PC-3 (cell line): ENCODE results near the gene FAM47E. TPM values are rescaled to one million over a fixed set of nuclear protein-coding genes. Genes with fewer than 3 reads are reported as not detected.
"Not testable (repeated sequence)": the region's sequence is repeated elsewhere in the genome, so short reads cannot be mapped to it uniquely, and the experiment has no call there.

Experiments used
- ATAC-seq: fragments of 200-7000 bp; cut with Tn5 transposase; 2 replicates; pipeline ENCODE4 v1.9.1; 2020; ENCODE audit warnings: mild to moderate bottlenecking, moderate library complexity
- BruUV-seq: library from RNA; stranded (reverse); fragments of 400-500 nt; replicated peaks from 2 replicates; lab custom pipeline; 2021; lab: Mats Ljungman, UMichigan
- CTCF ChIA-PET: fragments of 300-600 bp; sonication (Branson Sonifier 250); formaldehyde crosslinking; loops from one replicate; lab custom pipeline; 2022; ENCODE audit warnings: antibody characterized with exemption; lab: Charles Lee
- POLR2A ChIA-PET: fragments of 300-600 bp; sonication (Branson Sonifier 250); formaldehyde crosslinking; loops from one replicate; lab custom pipeline; 2022; ENCODE audit warnings: antibody characterized with exemption; ENCODE audit not compliant: unreplicated experiment; lab: Charles Lee
- DNase-seq: peaks from one replicate; pipeline ENCODE4 v3.0.0-alpha.2; 2015
- H2AFZ ChIP-seq: fragments of 300-600 bp; sonication (generic); 2 replicates; pipeline ENCODE4 v1.6.0; 2016; ENCODE audit warnings: antibody characterized with exemption, low read length
- H3F3A ChIP-seq: fragments of 300-600 bp; sonication (generic); one replicate; pipeline ENCODE4 v1.6.0; 2017; ENCODE audit warnings: antibody characterized with exemption, low read length, control low read depth, mild to moderate bottlenecking; ENCODE audit not compliant: unreplicated experiment
- H3K27ac ChIP-seq: fragments of 300-600 bp; sonication (generic); 2 replicates; pipeline ENCODE4 v1.5.1; 2016; ENCODE audit warnings: mild to moderate bottlenecking, low read length
- H3K27me3 ChIP-seq: fragments of 300-600 bp; sonication (generic); 2 replicates; pipeline ENCODE4 v1.6.1; 2016; ENCODE audit warnings: low read length, mixed read lengths
- H3K36me3 ChIP-seq: fragments of 300-600 bp; sonication (generic); 2 replicates; pipeline ENCODE4 v1.6.1; 2016; ENCODE audit warnings: low read depth, mixed run types, low read length, mixed read lengths
- H3K4me1 ChIP-seq: fragments of 300-600 bp; sonication (generic); 2 replicates; pipeline ENCODE4 v1.5.1; 2016; ENCODE audit warnings: low read length; ENCODE audit not compliant: insufficient read depth
- H3K4me2 ChIP-seq: fragments of 300-600 bp; sonication (generic); 2 replicates; pipeline ENCODE4 v1.6.0; 2016; ENCODE audit warnings: low read length
- H3K4me3 ChIP-seq: fragments of 300-600 bp; sonication (generic); 2 replicates; pipeline ENCODE4 v1.5.1; 2016; ENCODE audit warnings: mild to moderate bottlenecking, low read length, mixed read lengths
- H3K79me2 ChIP-seq: fragments of 300-600 bp; sonication (generic); 2 replicates; pipeline ENCODE4 v1.6.1; 2017; ENCODE audit warnings: low read length, mixed read lengths
- H3K9ac ChIP-seq: fragments of 300-600 bp; sonication (generic); 2 replicates; pipeline ENCODE4 v1.6.0; 2016; ENCODE audit warnings: mild to moderate bottlenecking, low read length
- H3K9me2 ChIP-seq: fragments of 300-600 bp; sonication (generic); replicated peaks from 2 replicates; pipeline ENCODE4 v1.6.1; 2016; ENCODE audit warnings: mixed run types, low read length, mixed read lengths
- H3K9me3 ChIP-seq: fragments of 300-600 bp; sonication (generic); 2 replicates; pipeline ENCODE4 v1.6.1; 2016; ENCODE audit warnings: low read length, mixed read lengths
- H4K20me1 ChIP-seq: fragments of 300-600 bp; sonication (generic); 2 replicates; pipeline ENCODE4 v1.6.1; 2016; ENCODE audit warnings: low read length, mixed read lengths
- CTCF ChIP-seq: fragments of 300-600 bp; sonication (generic); conservative IDR thresholded peaks from 2 replicates; pipeline ENCODE4 v1.5.1; 2017; ENCODE audit warnings: antibody characterized with exemption, low read depth, mild to moderate bottlenecking, low read length
- EZH2 ChIP-seq: fragments of 300-600 bp; sonication (generic); IDR thresholded peaks from one replicate; pipeline ENCODE4 v1.6.1; 2017; ENCODE audit warnings: antibody characterized with exemption, mild to moderate bottlenecking, low read length; ENCODE audit not compliant: unreplicated experiment
- EZH2phosphoT487 ChIP-seq: fragments of 300-600 bp; sonication (generic); IDR thresholded peaks from 2 replicates; pipeline ENCODE4 v1.6.1; 2018; ENCODE audit warnings: mild to moderate bottlenecking, antibody characterized with exemption, low read length, borderline replicate concordance
- intact Hi-C: fragments of 100-400 bp; cut with micrococcal nuclease; formaldehyde crosslinking; loops from 2 replicates; pipeline ENCODE4 v1.9.0; 2023
- total RNA-seq: library from RNA; depleted of rRNA; stranded (reverse); fragments of >200 nt; gene quantifications from 2 replicates; pipeline ENCODE4 v1.2.3, GENCODE V29; 2014

Gene FAM47E
- total RNA-seq, 1 experiment from 2014 or later, result 0.91 TPM

- H3K9me3 ChIP-seq, result no peaks in the 10 kb centered on the region
- no peaks in the 10 kb centered on the region for H3K36me3 ChIP-seq
- H2AFZ ChIP-seq, result no peak overlapping the region
- ATAC-seq (no peak), DNase-seq (no peak)
- no peaks in the 10 kb centered on the region for H3K9me2 ChIP-seq
- peaks cover 24% of the 10 kb centered on the region for H3K4me1 ChIP-seq
- no peaks in the 10 kb centered on the region for H3F3A ChIP-seq
- no peaks in the 10 kb centered on the region for H3K79me2 ChIP-seq
- no peak overlapping the region for H3K4me2 ChIP-seq
- intact Hi-C loops, result no loop called here
- H3K4me3 ChIP-seq, result no peak overlapping the region
- no peak overlapping the region for H3K9ac ChIP-seq
- TF ChIP-seq EZH2phosphoT487 (no peak), EZH2 (no peak), CTCF (no peak)
- no peak overlapping the region for H3K27ac ChIP-seq
- BruUV-seq, result no TSS peak
- no peaks in the 10 kb centered on the region for H3K27me3 ChIP-seq
- ChIA-PET CTCF (no interaction called here), POLR2A (no interaction called here)
- H4K20me1 ChIP-seq, result no peaks in the 10 kb centered on the region
Observed at GRCh38 chr4:76279462-76279861, 27.9 kb downstream of the FAM47E start.

GRCh38 chr4:76280488-76281441 lies 29.2 kb downstream of the FAM47E start:
- no TSS peak for BruUV-seq
- DNase-seq (no peak), ATAC-seq (no peak)
- intact Hi-C loops, result no loop called here
- H4K20me1 ChIP-seq, result no peaks in the 10 kb centered on the region
- peaks cover 24% of the 10 kb centered on the region for H3K4me1 ChIP-seq
- no peak overlapping the region for H3K27ac ChIP-seq
- H3F3A ChIP-seq, result no peaks in the 10 kb centered on the region
- H3K79me2 ChIP-seq, result no peaks in the 10 kb centered on the region
- no peak overlapping the region for H3K9ac ChIP-seq
- H3K9me2 ChIP-seq, result no peaks in the 10 kb centered on the region
- no peak overlapping the region for H3K4me2 ChIP-seq
- POLR2A ChIA-PET, result no interaction called here
- H3K9me3 ChIP-seq, result no peaks in the 10 kb centered on the region
- no peak overlapping the region for H2AFZ ChIP-seq
- TF ChIP-seq EZH2phosphoT487, result no peak
- no peak for TF ChIP-seq CTCF
- TF ChIP-seq EZH2, result no peak
- CTCF ChIA-PET, result no interaction called here
- H3K27me3 ChIP-seq, result no peaks in the 10 kb centered on the region
- no peak overlapping the region for H3K4me3 ChIP-seq
- no peaks in the 10 kb centered on the region for H3K36me3 ChIP-seq

GRCh38 chr4:76281594-76281993 lies 30.1 kb downstream of the FAM47E start:
- H3K27ac ChIP-seq, BruUV-seq, DNase-seq, H3K4me3 ChIP-seq, H4K20me1 ChIP-seq, H3K36me3 ChIP-seq, H3K9me2 ChIP-seq, intact Hi-C loops, H3F3A ChIP-seq, H3K27me3 ChIP-seq, ATAC-seq, H3K4me2 ChIP-seq, POLR2A ChIA-PET, CTCF ChIA-PET, H3K9me3 ChIP-seq, H3K79me2 ChIP-seq, H3K9ac ChIP-seq, H2AFZ ChIP-seq: not testable (repeated sequence)
- peaks cover 24% of the 10 kb centered on the region for H3K4me1 ChIP-seq
